Omental fat pad (tissue), 4 donors: ENCODE measurements around the gene CERT1. TPM values are rescaled to one million over a fixed set of nuclear protein-coding genes. Genes with fewer than 3 reads are reported as not detected.

Source experiments
- ATAC-seq: fragments of 150-250 bp; one replicate; pipeline ENCODE4 v1.9.1; 2016; ENCODE audit warnings: mild to moderate bottlenecking, moderate library complexity; ENCODE audit not compliant: low FRiP score
- DNase-seq: peaks from one replicate; pipeline ENCODE4 v3.0.0-alpha.2; 2019; ENCODE audit warnings: low spot score
- CTCF ChIP-seq, 3 donors: fragments of 450-650 bp; IDR thresholded peaks; one replicate each; pipeline ENCODE4 v1.5.1; 2016 to 2017; ENCODE audit warnings: antibody characterized with exemption in 3 of 3, mild to moderate bottlenecking in 3 of 3, moderate library complexity in 2 of 3
- total RNA-seq, 4 donors: library from RNA; depleted of rRNA; stranded (reverse); fragments of >200 nt; gene quantifications; one replicate each; pipeline ENCODE4 v1.1.0, GENCODE V29; 2016

Gene CERT1
- total RNA-seq, 4 donors from 2014 or later, result 36.2 to 71.3 (median 53.7) TPM

GRCh38 chr5:75550597-75550996 lies 39.2 kb upstream of the CERT1 start:
- no peak for TF ChIP-seq CTCF (IDR thresholded peaks at IDR 0.05)
- DNase-seq (no peak), ATAC-seq (no peak)

- TF ChIP-seq CTCF (IDR thresholded peaks at IDR 0.05), result no peak
- ATAC-seq (no peak), DNase-seq (no peak)
Measured at GRCh38 chr5:75547812-75548211, 36.4 kb upstream of the CERT1 start.

- DNase-seq (no peak), ATAC-seq (no peak)
- TF ChIP-seq CTCF (IDR thresholded peaks at IDR 0.05), result no peak
Measured at GRCh38 chr5:75546830-75547229, 35.4 kb upstream of the CERT1 start.

GRCh38 chr5:75545131-75545530 lies 33.7 kb upstream of the CERT1 start:
- ATAC-seq (no peak), DNase-seq (no peak)
- no peak for TF ChIP-seq CTCF (IDR thresholded peaks at IDR 0.05)

- no peak for DNase-seq
- no peak for ATAC-seq
- TF ChIP-seq CTCF (IDR thresholded peaks at IDR 0.05), result no peak
Measured at GRCh38 chr5:75538211-75538610, 26.8 kb upstream of the CERT1 start.

- no peak for TF ChIP-seq CTCF (IDR thresholded peaks at IDR 0.05)
- DNase-seq (no peak), ATAC-seq (no peak)
Measured at GRCh38 chr5:75536694-75537360, 25.4 kb upstream of the CERT1 start.

- no peak for TF ChIP-seq CTCF (IDR thresholded peaks at IDR 0.05)
- ATAC-seq, result no peak
Measured at GRCh38 chr5:75536147-75536546, 24.7 kb upstream of the CERT1 start.

More at GRCh38 chr5:75536147-75536546, 24.7 kb upstream of the CERT1 start:
- no peak for DNase-seq
